Activated naive CD4-positive, alpha-beta T cell treated with anti-CD3 and anti-CD28 coated beads, Interleukin-2, amount 50 U/mL, for 72 hours (primary cell): ENCODE data around the gene C3AR1. TPM values are rescaled to one million over a fixed set of nuclear protein-coding genes. Genes with fewer than 3 reads are reported as not detected.
"Not testable (repeated sequence)": the region's sequence is repeated elsewhere in the genome, so short reads cannot be mapped to it uniquely, and the experiment has no call there.

ENCODE experiments used
- ATAC-seq, 2 donors: fragments of 150-1000 bp; cut with Tn5 transposase; 2 replicates each; pipeline ENCODE4 v1.10.0; 2021; ENCODE audit warnings: mild to moderate bottlenecking in 2 of 2, moderate library complexity in 2 of 2
- DNase-seq, 2 donors: peaks; one replicate each; pipeline ENCODE4 v3.0.0; 2021 to 2022; ENCODE audit warnings: low spot score in 2 of 2
- H3K27ac Mint-ChIP-seq, 2 donors: one replicate each; pipeline ENCODE4 v1.8.0; 2022; ENCODE audit warnings: mild to moderate bottlenecking in 2 of 2, mixed read lengths in 2 of 2
- H3K36me3 Mint-ChIP-seq, 2 donors: one replicate each; pipeline ENCODE4 v1.8.0; 2022; ENCODE audit warnings: mixed read lengths in 2 of 2
- H3K9me3 Mint-ChIP-seq, 2 donors: one replicate each; pipeline ENCODE4 v1.8.0; 2022; ENCODE audit warnings: mixed read lengths in 2 of 2
- total RNA-seq, 2 donors: library from RNA; stranded (reverse); gene quantifications; one replicate each; pipeline ENCODE4 v1.2.3, GENCODE V29; 2022

Gene C3AR1
- total RNA-seq, 2 donors from 2014 or later: 0.54 to 3.1 TPM

GRCh38 chr12:8076366-8076765 is 10.2 kb upstream of the C3AR1 start:
- H3K36me3 Mint-ChIP-seq: no peaks in the 10 kb centered on the region
- ATAC-seq (no peak), DNase-seq (no peak)
- no peak overlapping the region for H3K27ac Mint-ChIP-seq
- no peaks in the 10 kb centered on the region for H3K9me3 Mint-ChIP-seq

DNA sequence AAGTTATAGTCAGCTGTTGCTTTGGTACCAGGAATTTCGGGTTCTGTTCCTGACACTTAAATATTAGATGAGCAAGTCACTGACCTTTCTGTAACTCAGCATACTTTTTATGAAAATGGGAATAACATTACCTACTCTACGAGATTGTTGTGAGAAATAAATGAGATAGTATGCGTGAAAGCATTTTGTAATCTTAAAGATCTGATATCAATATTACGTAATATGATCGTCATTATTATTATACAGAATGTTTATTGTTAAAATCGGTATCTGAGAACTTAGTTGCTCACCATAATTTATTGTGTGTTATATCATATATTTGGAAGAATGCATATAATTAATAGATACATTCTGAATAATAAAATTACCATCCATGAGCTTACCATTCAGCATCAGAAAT is 9.8 kb upstream of the C3AR1 start:
- H3K27ac Mint-ChIP-seq: no peak overlapping the region

GRCh38 chr12:8071820-8072219 is 5.7 kb upstream of the C3AR1 start:
- H3K9me3 Mint-ChIP-seq, H3K36me3 Mint-ChIP-seq, DNase-seq, ATAC-seq, H3K27ac Mint-ChIP-seq: not testable (repeated sequence)

More for the DNA sequence above, 9.8 kb upstream of the C3AR1 start:
- DNase-seq (no peak), ATAC-seq (no peak)
- Mint-ChIP-seq H3K9me3 (no peaks in the 10 kb centered on the region), H3K36me3 (no peaks in the 10 kb centered on the region)

DNA sequence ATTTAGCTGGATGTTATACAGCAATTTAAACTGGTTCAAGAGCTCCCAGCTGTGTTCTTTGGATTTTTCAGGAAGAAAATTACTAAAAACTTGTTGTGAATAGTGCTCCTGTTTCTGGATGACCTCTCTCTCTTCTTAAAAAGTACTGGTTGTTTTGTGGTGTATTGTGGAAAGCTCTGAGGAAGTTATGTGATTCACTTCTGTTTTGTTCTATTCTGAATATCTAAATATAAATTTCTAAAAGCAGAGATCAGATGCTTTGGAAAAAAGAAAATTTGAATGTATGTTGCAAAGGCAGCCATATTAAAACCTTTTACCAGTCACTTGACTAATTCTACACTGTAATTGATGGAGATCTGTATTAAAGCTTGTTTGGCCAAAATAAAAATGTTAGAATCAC is 3.4 kb upstream of the C3AR1 start:
- no peak overlapping the region for H3K27ac Mint-ChIP-seq
- no peaks in the 10 kb centered on the region for H3K36me3 Mint-ChIP-seq
- H3K9me3 Mint-ChIP-seq: no peaks in the 10 kb centered on the region
- ATAC-seq: no peak
- DNase-seq: no peak

DNA sequence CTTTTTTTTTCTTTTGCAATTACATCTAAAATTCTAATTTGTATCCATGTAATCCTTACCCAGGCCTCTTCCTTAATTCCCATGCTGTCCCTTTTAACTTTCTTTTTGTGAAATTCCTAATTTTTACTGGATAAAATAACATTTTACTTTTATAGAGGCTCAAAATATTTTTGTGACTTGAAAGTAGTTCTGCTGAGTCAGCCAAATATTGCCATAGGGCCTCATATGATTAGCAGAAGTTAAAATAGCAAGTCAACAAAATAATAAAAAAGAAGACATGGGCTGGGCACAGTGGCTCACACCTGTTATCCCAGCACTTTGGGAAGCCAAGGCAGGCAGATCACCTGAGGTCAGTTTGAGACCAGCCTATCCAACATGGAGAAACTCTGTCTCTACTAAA is 2.0 kb downstream of the C3AR1 start:
- no peak for ATAC-seq

DNA sequence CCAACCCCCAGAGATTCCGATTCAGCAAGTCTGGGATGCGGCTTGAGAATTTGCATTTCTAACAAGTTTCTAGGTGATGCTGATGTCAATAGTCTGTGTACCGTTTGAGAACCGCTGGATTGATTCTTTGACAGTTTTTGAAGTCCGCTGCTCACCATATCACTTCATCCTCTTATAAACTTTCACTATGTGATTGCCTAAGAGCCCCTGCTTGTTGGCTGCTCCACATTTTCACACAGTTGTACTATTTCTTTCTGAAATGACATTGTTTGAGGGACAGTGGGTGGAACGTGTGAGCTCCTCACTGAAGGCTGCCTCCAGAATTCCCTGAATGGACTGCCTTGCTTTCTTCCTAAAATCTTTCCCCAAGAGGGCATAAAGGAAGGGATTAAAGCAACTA is 7.7 kb downstream of the C3AR1 start:
- no peak for DNase-seq
- H3K27ac Mint-ChIP-seq: no peak overlapping the region
- ATAC-seq: no peak
- H3K36me3 Mint-ChIP-seq: no peaks in the 10 kb centered on the region
- no peaks in the 10 kb centered on the region for H3K9me3 Mint-ChIP-seq

More for the DNA sequence above, 2.0 kb downstream of the C3AR1 start:
- no peak for DNase-seq
- Mint-ChIP-seq H3K9me3 (no peaks in the 10 kb centered on the region), H3K36me3 (no peaks in the 10 kb centered on the region), H3K27ac (no peak overlapping the region)

DNA sequence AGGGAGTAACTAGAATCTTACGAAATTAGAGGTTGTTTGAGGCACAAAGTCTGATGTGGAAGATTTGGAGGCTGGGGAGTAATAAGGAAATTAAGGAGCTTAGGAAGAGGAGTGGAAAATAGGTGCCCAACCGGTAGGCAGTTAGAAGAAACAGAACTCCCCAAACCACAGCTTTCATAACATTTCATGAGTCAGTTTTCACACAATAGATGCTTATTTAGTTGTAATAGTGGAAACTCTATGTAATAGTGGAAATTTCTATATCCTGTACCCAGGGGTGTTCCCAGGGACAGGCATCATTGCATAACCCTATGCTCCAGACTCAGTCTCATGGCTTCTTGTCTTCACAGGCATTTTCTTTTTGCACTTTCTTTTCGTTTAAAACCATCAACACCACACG is 8.3 kb downstream of the C3AR1 start:
- DNase-seq (no peak), ATAC-seq (peak; percentile 72 to 74)
- H3K27ac Mint-ChIP-seq: no peak overlapping the region
- H3K36me3 Mint-ChIP-seq: no peaks in the 10 kb centered on the region
- H3K9me3 Mint-ChIP-seq: no peaks in the 10 kb centered on the region

DNA sequence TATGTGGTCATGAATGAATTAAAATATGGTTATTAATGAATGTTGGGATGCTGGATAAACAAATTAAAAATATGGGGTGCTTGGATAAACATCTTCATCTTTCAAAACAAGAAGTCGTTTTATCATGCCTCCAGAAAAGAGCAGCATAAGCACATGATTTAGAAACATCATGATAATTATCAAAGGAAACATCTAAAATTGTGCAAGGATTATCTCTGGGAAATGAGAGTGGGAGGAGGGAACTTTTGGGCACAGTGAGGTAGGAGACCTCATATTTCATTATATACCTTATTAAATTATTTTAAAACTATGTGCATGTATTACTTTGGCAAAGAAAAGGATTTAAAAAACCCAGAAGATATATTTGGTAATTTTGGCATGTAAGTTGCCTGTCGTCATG is 8.9 kb downstream of the C3AR1 start:
- Mint-ChIP-seq H3K36me3 (no peaks in the 10 kb centered on the region), H3K27ac (no peak overlapping the region), H3K9me3 (no peaks in the 10 kb centered on the region)
- no peak for DNase-seq
- no peak for ATAC-seq

- DNase-seq (no peak), ATAC-seq (no peak)
- H3K27ac Mint-ChIP-seq: no peak overlapping the region
- no peaks in the 10 kb centered on the region for H3K36me3 Mint-ChIP-seq
- H3K9me3 Mint-ChIP-seq: no peaks in the 10 kb centered on the region
Measured at GRCh38 chr12:8054816-8055215, 11.3 kb downstream of the C3AR1 start.

DNA sequence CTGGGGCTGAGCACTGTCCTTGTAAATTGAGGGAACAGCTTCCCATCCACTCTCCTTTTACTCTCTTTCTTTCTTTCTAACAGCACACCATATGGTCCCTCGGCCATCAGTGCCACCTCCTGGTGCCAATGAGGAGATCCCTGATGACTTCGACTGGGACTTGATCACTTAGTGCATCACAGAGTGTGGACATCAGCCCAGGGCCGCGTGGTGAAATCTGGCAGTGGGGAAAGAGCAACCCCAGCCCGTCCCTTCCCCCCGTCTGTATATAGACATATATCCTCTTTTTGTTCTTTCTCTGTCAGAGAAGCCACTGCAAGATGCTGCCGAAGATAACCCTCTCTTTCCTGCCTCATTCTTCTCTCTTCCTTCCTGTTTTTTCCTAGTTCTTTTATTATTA is 13.5 kb downstream of the C3AR1 start:
- H3K36me3 Mint-ChIP-seq: peaks cover 6 to 18% of the 10 kb centered on the region in 2 donors
- peak overlapping the region in 1 of 2 donors; percentile 91 for H3K27ac Mint-ChIP-seq
- H3K9me3 Mint-ChIP-seq: no peaks in the 10 kb centered on the region
- no peak for ATAC-seq
- DNase-seq: no peak

- no peak for ATAC-seq
- H3K36me3 Mint-ChIP-seq: peaks cover 6 to 19% of the 10 kb centered on the region in 2 donors
- no peaks in the 10 kb centered on the region for H3K9me3 Mint-ChIP-seq
- peak overlapping the region in 1 of 2 donors; percentile 85 for H3K27ac Mint-ChIP-seq
- no peak for DNase-seq
Measured at GRCh38 chr12:8050600-8051250, 15.4 kb downstream of the C3AR1 start.

DNA sequence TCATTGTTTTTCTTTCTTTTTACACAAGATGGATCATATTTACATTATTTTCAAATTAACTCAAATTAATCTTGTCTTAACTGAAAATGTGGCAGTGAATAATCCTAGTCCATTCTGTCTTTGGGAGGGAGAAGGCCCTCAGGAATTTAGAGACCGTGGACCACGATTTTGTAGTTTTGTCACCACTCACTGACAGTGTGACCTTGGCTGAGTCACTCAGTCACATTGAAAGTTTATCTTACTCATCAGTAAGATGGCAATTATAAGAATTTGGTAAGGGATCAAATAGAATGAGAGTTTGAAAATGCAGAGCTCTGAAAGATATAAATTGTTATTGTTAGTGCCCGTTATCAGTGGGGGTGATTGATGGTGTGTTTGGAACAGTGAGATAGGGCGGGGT is 17.3 kb downstream of the C3AR1 start:
- DNase-seq (no peak), ATAC-seq (peak; percentile 59 to 66)
- Mint-ChIP-seq H3K9me3 (no peaks in the 10 kb centered on the region), H3K36me3 (peaks cover 6 to 27% of the 10 kb centered on the region in 2 donors), H3K27ac (peak overlapping the region; percentile 9 to 53)

- peak overlapping the region; percentile 53 to 79 for H3K27ac Mint-ChIP-seq
- H3K36me3 Mint-ChIP-seq: peaks cover 6 to 29% of the 10 kb centered on the region in 2 donors
- ATAC-seq: no peak
- no peak for DNase-seq
- no peaks in the 10 kb centered on the region for H3K9me3 Mint-ChIP-seq
Measured at GRCh38 chr12:8047842-8048241, 18.3 kb downstream of the C3AR1 start.

- Mint-ChIP-seq H3K36me3 (peaks cover 6 to 29% of the 10 kb centered on the region in 2 donors), H3K27ac (peak overlapping the region in 1 of 2 donors; percentile 53), H3K9me3 (no peaks in the 10 kb centered on the region)
- DNase-seq: peak in 1 of 2 donors; percentile 81
- ATAC-seq: peak; percentile 73 to 79
Measured at GRCh38 chr12:8045952-8046944, 19.9 kb downstream of the C3AR1 start.

GRCh38 chr12:8040791-8041190 is 25.4 kb downstream of the C3AR1 start:
- ATAC-seq (no peak), DNase-seq (no peak)
- H3K9me3 Mint-ChIP-seq: no peaks in the 10 kb centered on the region
- peak overlapping the region in 1 of 2 donors; percentile 50 for H3K27ac Mint-ChIP-seq
- peaks cover 5 to 10% of the 10 kb centered on the region in 2 donors for H3K36me3 Mint-ChIP-seq

DNA sequence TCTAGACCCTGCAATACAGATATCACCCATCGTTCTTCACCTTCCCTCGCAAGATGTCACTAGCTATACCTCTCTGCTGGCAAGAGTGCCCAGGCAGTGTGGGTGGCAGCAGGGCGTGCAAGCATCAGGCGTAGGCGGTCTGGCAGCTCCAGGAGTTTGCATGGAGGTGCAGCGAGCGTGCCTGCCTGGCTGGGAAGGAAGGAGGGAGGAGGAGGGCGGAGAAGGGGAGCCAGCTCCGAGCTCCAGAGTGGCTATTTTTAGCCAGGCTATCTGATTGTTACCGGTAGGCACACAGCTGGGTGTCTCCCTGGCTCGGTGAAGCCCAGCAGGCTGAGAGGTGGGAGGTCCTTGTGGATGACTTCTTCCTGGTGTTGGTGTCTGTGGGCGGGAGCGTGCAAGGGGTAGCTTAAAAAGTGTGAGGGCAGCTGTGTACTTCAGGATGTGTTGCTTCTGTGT is 27.5 kb downstream of the C3AR1 start:
- DNase-seq (no peak), ATAC-seq (peak; percentile 67 to 69)
- Mint-ChIP-seq H3K36me3 (peaks cover 3 to 6% of the 10 kb centered on the region in 2 donors), H3K27ac (peak overlapping the region in 1 of 2 donors; percentile 6), H3K9me3 (no peaks in the 10 kb centered on the region)

DNA sequence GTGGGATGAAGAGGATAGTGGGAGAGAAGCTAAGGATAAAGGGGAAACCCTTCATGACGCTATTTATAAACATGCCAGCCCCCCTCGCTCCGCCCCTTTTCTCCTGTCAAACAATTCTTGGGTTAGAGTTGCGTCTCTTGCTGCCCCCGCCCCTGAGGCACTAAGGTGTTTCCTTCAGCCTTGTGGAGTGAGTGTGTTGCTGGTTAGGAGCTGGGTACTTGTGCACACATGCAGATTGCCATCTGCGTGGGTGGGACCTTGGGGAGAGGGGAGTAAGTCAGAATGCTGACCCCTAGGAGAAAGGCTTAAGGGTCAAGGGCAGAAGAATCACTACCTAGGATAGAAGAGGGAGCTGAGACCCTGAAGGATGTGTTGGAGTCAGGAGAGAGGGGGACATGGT is 28.2 kb downstream of the C3AR1 start:
- H3K27ac Mint-ChIP-seq: peak overlapping the region; percentile 6 to 77
- DNase-seq: no peak
- ATAC-seq: no peak
- H3K9me3 Mint-ChIP-seq: no peaks in the 10 kb centered on the region
- peaks cover 6 to 13% of the 10 kb centered on the region in 2 donors for H3K36me3 Mint-ChIP-seq
